IPS-18a (cell line): Measurements from ENCODE around the gene ROBO1.

Source experiments
- H3K27ac ChIP-seq: one replicate; pipeline ENCODE4 v1.5.1; 2013; ENCODE audit warnings: low read length
- H3K27me3 ChIP-seq: one replicate; pipeline ENCODE4 v1.6.1; 2013; ENCODE audit warnings: mild to moderate bottlenecking, low read length; ENCODE audit not compliant: control insufficient read depth, insufficient read depth
- H3K36me3 ChIP-seq: one replicate; pipeline ENCODE4 v1.6.1; 2013; ENCODE audit warnings: low read depth, low read length; ENCODE audit not compliant: control insufficient read depth
- H3K4me1 ChIP-seq: one replicate; pipeline ENCODE4 v1.6.1; 2013; ENCODE audit warnings: low read depth, low read length; ENCODE audit not compliant: control insufficient read depth
- H3K4me3 ChIP-seq: one replicate; pipeline ENCODE4 v1.5.1; 2013; ENCODE audit warnings: low read length
- H3K9ac ChIP-seq: one replicate; pipeline ENCODE4 v1.6.1; 2013; ENCODE audit warnings: mild to moderate bottlenecking, low read length, moderate library complexity
- H3K9me3 ChIP-seq: one replicate; pipeline ENCODE4 v1.6.1; 2013; ENCODE audit warnings: low read depth, low read length; ENCODE audit not compliant: control insufficient read depth

Gene ROBO1

DNA sequence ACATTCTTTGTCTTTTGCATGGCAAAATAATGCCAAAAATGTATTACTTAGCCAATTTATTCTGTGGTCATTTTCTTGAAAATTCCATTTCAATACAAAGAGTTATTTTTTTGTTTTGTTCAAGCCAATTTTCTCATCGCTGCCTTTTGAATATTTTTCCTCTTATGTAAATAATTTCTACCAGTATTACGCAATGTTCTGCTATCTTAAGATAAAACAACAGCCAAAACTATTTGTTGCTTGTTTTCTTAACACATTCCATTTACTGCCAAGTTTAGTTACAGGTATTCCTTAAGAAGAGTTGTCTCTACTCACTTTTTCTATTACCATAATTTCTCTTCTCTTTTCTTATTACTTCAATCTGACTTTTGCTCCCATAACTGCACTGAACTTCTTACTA, 163.1 kb downstream of the ROBO1 start:
- H3K4me3 ChIP-seq = no peak overlapping the region
- peaks cover 8% of the 10 kb centered on the region for H3K4me1 ChIP-seq
- H3K9me3 ChIP-seq = no peaks in the 10 kb centered on the region
- no peaks in the 10 kb centered on the region for H3K27me3 ChIP-seq
- H3K36me3 ChIP-seq = no peaks in the 10 kb centered on the region
- no peak overlapping the region for H3K9ac ChIP-seq
- no peak overlapping the region for H3K27ac ChIP-seq

DNA sequence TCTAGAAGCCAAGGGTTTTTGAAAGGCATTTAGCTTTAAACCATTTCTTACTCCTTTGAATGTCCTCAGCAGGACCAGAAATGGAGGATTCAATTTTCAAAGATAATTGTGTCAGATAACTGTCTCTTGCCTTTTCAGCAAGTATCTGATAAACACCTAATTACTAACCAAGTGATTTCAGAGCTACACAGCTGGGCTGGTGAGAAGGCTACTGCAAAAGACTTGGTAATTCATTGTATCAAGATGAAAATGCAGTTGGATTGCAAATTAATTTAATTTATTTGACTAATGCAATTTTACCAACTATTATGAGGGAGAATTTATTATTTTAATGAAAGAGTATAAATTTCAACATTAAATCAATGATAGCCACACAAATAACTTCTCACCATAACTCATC, 165.4 kb downstream of the ROBO1 start:
- Histone ChIP-seq H3K27me3 (no peaks in the 10 kb centered on the region), H3K36me3 (no peaks in the 10 kb centered on the region), H3K9me3 (no peaks in the 10 kb centered on the region), H3K4me1 (peaks cover 13% of the 10 kb centered on the region), H3K4me3 (no peak overlapping the region), H3K9ac (no peak overlapping the region), H3K27ac (no peak overlapping the region)

DNA sequence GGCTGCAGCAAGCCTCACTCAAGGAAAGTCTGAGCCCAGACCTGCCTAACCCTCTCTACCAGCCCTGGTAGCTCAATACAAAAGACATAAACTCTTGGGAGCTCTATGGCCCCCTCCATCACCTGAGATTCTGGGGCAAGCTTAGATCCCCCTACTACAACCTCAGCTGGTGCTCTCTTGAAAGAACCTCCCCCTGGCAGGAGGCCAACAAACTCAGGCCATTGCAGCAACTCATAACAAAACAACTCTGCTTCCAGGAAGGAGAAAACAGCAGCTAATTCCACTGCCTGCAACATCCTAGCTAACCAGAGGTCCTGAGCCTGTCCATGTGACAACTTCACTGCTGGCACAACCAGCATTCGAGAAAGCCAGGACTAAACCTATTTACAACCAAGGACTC, 169.2 kb downstream of the ROBO1 start:
- Histone ChIP-seq H3K9ac (no peak overlapping the region), H3K27me3 (no peaks in the 10 kb centered on the region), H3K4me3 (no peak overlapping the region), H3K9me3 (no peaks in the 10 kb centered on the region), H3K36me3 (no peaks in the 10 kb centered on the region), H3K4me1 (peaks cover 13% of the 10 kb centered on the region), H3K27ac (no peak overlapping the region)

DNA sequence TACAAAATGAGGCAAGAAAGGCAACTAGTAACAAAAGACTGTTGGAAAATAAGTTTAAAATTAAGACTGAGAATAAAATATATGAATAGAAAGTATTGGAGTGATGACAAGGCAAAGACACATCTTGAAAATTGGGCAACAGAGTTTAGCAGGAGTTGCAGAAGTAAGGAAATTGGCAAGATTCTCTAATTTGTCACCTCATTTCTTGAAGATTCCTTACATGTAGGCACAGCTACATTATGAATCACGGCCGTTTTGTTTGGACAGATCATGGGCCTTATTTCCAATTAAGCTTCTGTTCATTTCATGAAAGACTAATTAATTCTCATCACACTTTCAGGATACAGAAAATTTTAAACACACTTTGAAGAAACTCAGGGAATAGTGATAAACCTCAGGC, 170.1 kb downstream of the ROBO1 start:
- Histone ChIP-seq H3K4me1 (peaks cover 13% of the 10 kb centered on the region), H3K9ac (no peak overlapping the region), H3K27ac (no peak overlapping the region), H3K4me3 (no peak overlapping the region), H3K9me3 (no peaks in the 10 kb centered on the region), H3K27me3 (no peaks in the 10 kb centered on the region), H3K36me3 (no peaks in the 10 kb centered on the region)

DNA sequence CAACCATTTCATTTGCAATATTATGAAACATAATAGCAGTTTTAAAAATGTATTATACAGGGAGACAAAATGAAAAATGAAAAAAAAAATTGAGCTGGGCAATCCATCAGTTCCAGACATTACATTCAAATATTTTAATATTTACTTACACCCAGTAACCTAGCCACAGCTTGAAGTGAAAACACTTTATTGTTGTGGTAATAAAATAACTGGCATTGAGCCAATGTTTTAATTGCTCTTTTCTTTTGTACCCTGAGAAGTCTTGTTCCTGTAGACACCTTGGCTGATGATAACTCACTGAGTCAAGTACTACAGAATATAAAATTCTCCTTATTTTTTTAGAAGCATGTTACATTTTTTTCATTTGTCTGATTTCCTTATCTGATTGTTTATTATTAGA, 180.6 kb downstream of the ROBO1 start:
- H3K36me3 ChIP-seq = no peaks in the 10 kb centered on the region
- no peaks in the 10 kb centered on the region for H3K27me3 ChIP-seq
- H3K9me3 ChIP-seq = no peaks in the 10 kb centered on the region
- no peaks in the 10 kb centered on the region for H3K4me1 ChIP-seq
- H3K27ac ChIP-seq = no peak overlapping the region
- no peak overlapping the region for H3K4me3 ChIP-seq
- no peak overlapping the region for H3K9ac ChIP-seq

DNA sequence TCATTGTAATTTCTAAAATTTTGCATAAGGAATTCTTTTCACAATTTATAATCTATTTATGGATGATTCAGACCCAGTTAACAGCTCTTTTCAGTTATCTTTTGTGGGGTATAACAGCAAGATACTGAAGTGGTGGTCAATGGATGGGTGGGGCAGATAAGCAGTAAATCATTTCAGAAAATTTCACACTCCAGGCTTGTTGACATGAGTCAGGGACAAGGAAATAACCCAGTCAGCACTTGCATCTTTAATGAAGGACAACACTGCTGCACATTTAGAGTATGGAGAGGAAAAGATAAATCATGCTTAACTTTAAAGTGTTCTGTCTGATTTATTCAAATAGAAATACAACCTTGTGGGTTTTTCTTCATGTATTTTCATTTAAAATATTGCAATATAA, 181.6 kb downstream of the ROBO1 start:
- H3K9me3 ChIP-seq = no peaks in the 10 kb centered on the region
- no peaks in the 10 kb centered on the region for H3K4me1 ChIP-seq
- H3K27me3 ChIP-seq = no peaks in the 10 kb centered on the region
- H3K4me3 ChIP-seq = no peak overlapping the region
- no peaks in the 10 kb centered on the region for H3K36me3 ChIP-seq
- H3K9ac ChIP-seq = no peak overlapping the region
- H3K27ac ChIP-seq = no peak overlapping the region

DNA sequence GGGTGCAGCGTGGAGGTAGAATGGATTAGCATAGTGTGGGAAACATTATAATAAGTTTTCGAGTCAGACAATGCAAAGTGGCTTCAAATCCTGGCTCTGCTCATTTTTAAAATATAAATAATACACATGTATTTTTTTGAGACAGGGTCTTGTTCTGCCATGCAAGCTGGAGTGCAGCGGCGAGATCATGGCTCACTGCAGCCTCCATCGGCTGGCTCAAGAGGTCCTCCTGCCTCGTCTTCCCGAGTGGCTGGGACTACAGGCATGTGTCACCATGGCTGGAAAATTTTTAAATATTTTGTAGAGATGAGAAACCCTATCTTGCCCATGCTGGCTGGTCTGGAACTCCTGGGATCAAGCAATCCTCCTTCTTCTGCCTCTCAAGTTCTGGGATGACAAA, 194.9 kb downstream of the ROBO1 start:
- no peaks in the 10 kb centered on the region for H3K4me1 ChIP-seq
- H3K36me3 ChIP-seq = no peaks in the 10 kb centered on the region
- H3K4me3 ChIP-seq = no peak overlapping the region
- H3K9ac ChIP-seq = no peak overlapping the region
- no peaks in the 10 kb centered on the region for H3K27me3 ChIP-seq
- no peak overlapping the region for H3K27ac ChIP-seq
- H3K9me3 ChIP-seq = no peaks in the 10 kb centered on the region

DNA sequence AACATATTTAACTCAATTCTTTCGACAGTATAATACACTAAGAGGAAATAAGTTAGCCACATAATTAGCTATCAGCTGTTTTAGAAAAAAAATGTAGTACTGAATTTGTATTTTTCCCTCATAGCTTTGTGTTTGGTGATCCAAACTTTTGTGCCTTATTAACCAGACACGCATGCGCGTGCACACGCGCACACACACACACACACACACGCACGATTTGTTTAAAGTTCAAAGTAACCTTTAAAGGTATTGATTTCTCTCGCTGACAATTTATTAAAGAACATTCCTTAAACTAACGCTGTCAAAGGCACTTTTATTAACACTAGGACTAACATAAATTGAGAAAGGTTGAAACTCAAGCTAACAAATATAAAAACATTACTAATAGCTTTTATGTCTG, 198.9 kb downstream of the ROBO1 start:
- Histone ChIP-seq H3K4me3 (no peak overlapping the region), H3K27ac (no peak overlapping the region), H3K36me3 (no peaks in the 10 kb centered on the region), H3K27me3 (no peaks in the 10 kb centered on the region), H3K9me3 (no peaks in the 10 kb centered on the region), H3K9ac (no peak overlapping the region), H3K4me1 (no peaks in the 10 kb centered on the region)

DNA sequence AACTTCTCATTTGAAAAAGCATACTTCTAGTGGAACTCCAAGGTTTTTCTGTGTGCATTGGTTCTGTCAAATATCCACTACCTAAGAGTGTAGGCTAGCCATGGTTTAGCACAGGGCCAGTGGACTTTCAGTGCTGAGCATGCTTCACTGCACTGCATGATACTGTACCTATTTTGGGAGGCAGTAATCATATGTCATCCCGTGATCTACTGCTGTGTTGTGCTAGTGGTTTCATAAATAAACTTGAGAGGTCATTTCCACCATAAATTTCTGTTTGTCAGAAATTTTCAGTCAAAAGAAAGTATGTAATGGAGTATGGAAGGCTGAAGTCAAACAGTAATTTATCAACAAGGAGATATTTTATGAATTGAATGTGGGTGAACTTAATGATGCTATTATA, 203.6 kb downstream of the ROBO1 start:
- H3K4me3 ChIP-seq = no peak overlapping the region
- H3K36me3 ChIP-seq = no peaks in the 10 kb centered on the region
- no peaks in the 10 kb centered on the region for H3K4me1 ChIP-seq
- H3K9me3 ChIP-seq = no peaks in the 10 kb centered on the region
- no peak overlapping the region for H3K9ac ChIP-seq
- H3K27me3 ChIP-seq = no peaks in the 10 kb centered on the region
- H3K27ac ChIP-seq = no peak overlapping the region

DNA sequence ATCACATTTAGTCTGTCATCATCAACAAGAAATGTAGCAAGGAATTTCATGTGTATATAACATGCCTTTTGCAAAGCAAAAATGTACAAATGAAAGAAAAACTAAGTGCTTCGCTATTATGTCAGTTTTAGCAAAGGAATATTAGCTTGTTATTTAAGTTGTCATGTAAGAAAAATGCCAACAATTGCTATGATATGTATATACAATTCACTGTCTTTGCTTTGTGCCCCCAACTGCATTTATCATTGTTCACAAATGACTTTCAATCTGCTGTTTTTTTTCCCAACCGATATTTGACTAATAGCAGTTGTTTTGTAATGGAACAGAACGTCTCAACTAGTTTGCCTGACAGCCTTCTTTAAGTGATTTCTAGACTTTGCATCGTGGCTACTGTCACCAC, 207.1 kb downstream of the ROBO1 start:
- Histone ChIP-seq H3K4me3 (no peak overlapping the region), H3K36me3 (no peaks in the 10 kb centered on the region), H3K9ac (no peak overlapping the region), H3K9me3 (no peaks in the 10 kb centered on the region), H3K4me1 (no peaks in the 10 kb centered on the region), H3K27me3 (no peaks in the 10 kb centered on the region), H3K27ac (no peak overlapping the region)

DNA sequence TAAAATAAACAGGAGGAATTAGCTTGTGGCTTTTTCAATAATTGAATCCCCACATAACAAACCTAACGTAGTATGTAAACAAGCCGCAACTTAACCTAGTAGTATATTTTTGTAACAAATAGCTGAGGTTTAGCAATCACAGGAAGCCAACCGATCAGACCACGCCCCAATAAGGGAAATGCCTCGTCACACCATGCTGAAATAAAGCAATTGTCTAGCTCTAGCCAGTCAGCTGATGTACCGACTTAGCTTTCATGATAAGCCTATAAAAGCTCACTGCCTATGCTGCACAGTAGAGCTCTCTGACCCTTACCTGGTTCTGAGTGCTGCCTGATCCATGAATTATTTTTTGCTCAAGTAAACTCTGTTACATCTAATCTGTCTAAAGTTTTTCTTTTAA, 208.9 kb downstream of the ROBO1 start:
- no peak overlapping the region for H3K9ac ChIP-seq
- H3K27ac ChIP-seq = no peak overlapping the region
- no peaks in the 10 kb centered on the region for H3K27me3 ChIP-seq
- no peak overlapping the region for H3K4me3 ChIP-seq
- no peaks in the 10 kb centered on the region for H3K36me3 ChIP-seq
- no peaks in the 10 kb centered on the region for H3K4me1 ChIP-seq
- no peaks in the 10 kb centered on the region for H3K9me3 ChIP-seq

DNA sequence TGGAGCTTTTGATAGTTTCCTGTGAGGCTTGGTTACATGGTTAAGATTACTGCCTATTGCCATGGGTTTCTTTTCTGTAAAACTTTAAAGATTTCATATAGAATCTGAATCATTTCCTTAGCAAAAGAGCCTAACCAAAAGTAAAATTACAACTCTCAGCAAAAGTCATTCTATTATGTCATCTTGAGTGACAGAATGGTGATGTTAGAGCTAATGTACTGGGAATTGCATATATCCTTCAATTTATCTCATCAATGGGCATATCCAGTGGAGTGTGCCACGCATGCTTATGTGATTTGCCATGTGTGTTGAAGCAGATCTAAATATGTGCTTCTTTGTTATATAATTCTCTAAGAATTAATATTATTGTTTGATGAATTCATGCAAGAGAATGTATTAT, 212.1 kb downstream of the ROBO1 start:
- Histone ChIP-seq H3K27me3 (no peaks in the 10 kb centered on the region), H3K4me1 (no peaks in the 10 kb centered on the region), H3K4me3 (no peak overlapping the region), H3K36me3 (no peaks in the 10 kb centered on the region), H3K9ac (no peak overlapping the region), H3K27ac (no peak overlapping the region), H3K9me3 (no peaks in the 10 kb centered on the region)

DNA sequence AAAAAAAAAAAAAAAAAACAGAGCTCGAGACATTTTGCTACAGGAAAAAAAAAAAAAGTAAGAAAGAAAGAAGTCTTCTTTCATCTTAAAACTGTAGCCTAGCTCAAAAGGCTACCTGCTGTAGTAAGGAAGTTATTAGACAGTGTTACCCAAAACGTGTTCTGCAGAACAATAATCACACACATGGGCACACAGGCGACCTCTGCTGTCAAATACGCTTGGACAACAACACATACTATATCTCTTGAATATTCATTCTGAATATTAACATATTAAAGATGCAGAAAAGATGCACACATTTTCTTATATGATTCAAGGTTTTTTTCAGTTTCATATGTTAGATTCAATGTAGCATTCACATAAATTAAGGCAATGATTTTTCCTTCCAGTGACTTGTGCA, 215.8 kb downstream of the ROBO1 start:
- H3K9me3 ChIP-seq = no peaks in the 10 kb centered on the region
- H3K4me1 ChIP-seq = no peaks in the 10 kb centered on the region
- H3K36me3 ChIP-seq = no peaks in the 10 kb centered on the region
- no peaks in the 10 kb centered on the region for H3K27me3 ChIP-seq
- no peak overlapping the region for H3K27ac ChIP-seq
- no peak overlapping the region for H3K4me3 ChIP-seq
- no peak overlapping the region for H3K9ac ChIP-seq
